Stimulated activated CD4-positive, alpha-beta T cell treated with anti-CD3 and anti-CD28 coated beads, Interleukin-4, amount 100 ng/mL, for 4 hours (primary cell): Measurements from ENCODE around the gene MTURN.

Source experiments
- DNase-seq, 2 experiments: peaks; one replicate each; pipeline ENCODE4 v3.0.0-alpha.2; 2020

Gene MTURN

DNA sequence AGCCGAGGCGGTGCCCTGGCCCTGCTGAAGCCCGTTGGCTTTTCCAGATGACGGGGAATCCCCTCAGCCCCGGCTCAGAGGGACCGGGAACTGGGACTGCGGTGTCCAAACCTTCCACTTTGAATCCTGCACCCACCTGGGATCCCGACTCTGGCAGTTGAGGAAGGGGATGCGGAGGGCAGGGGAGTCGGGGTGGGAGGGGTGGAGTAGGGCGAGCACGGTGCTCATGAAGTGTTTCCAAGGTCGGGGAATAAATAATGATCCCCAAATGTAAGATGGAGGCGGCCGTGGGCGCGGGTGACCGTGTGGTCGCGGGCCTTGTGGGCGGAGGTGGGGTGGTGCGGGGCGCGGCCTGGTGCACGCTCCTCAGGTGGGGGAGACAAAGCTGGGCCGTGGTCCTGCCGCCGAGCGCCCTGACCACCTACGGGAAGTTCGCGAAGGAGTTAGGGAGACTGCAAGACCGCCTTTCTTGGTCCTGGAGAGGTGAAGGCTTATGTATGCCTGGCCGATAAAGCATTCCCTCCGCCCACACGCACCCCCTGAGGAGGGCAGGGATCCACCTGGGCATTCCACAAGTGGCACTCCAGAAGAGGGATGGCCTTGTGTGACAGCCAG, 1.4 kb downstream of the MTURN start:
- DNase-seq = no peak

DNA sequence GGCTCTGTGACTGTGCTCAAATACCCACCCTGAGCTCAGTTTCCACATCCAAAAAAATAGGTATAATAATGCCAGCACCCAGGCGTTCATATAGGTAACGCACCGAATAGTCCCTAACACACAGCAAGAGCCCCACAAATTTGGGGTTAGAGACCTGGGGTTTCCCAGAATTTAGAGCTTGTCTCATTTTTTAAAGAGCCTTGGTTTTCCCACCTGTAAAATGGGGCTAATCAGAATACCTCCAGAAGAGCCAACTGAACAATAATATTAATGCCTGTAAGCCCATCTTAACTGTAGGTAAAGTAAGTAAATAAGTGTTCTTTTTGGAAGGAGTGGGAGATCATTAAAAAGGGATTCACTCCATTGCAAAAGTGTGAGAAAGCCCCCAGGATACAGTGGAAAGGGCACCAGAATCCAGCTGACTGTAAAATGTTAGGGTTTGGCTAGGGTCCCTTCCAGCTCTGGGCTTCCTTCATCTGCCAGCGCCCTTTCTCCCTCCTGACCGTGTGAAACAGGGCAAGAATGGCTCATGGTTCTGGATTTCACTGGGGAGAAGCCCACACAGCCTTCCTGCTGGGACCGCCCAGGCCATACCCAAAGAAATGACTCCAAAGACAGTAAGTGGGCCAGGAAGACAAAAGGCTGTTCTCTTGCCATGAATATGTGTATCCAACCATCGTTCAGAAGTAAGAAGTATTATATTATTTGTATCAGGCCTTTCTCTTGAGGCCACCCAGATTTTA, 2.1 kb downstream of the MTURN start:
- no peak for DNase-seq

DNA sequence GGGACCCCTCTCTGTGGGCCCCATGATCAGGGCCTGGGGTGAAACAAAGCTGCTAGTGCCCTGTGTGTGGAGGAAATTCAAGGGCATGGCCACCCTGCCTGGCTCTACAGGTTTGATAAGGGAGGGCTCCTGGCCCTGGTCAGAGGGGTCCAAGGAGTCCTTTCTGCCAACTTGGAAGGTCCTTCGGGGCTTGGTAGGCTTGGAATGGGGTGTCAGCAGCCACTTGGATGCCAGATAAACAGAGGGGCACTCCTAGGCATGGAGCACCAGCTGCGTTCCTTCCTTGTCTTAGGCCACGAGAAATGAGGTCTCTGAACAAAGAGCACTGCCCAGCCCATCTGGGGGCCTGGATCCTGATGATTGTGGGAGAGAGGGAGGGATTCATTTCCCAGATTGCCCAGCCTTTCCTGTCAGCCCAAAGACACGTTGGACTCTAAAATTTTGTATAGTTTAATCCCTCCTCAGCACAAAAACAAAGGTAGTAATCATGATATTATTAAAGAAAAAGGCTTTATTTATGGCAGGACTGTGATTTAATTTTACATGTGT, 5.1 kb downstream of the MTURN start:
- no peak for DNase-seq

GRCh38 chr7:30140456-30140855, 5.7 kb downstream of the MTURN start:
- no peak for DNase-seq

DNA sequence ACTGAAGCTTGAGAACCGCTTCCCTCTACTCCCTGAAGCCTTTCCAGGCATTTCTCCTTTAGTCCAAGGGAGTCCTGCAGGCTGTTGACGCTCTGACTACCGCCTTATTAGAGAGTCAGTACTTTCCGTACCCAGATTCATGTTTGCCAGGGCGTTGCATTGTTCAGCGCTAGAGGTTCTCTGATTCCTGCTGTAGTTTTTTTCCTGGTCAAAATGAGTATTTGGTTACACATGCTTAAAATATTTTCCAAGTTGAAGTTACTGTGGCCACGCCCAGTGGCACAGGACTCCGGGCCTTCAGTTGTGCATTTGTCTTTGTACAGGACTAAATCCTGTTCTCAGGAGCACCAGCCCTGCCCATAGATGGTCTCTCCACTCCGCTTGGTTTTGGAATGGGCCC, 7.9 kb downstream of the MTURN start:
- DNase-seq = no peak

GRCh38 chr7:30143748-30144251, 9.0 kb downstream of the MTURN start:
- DNase-seq = no peak

DNA sequence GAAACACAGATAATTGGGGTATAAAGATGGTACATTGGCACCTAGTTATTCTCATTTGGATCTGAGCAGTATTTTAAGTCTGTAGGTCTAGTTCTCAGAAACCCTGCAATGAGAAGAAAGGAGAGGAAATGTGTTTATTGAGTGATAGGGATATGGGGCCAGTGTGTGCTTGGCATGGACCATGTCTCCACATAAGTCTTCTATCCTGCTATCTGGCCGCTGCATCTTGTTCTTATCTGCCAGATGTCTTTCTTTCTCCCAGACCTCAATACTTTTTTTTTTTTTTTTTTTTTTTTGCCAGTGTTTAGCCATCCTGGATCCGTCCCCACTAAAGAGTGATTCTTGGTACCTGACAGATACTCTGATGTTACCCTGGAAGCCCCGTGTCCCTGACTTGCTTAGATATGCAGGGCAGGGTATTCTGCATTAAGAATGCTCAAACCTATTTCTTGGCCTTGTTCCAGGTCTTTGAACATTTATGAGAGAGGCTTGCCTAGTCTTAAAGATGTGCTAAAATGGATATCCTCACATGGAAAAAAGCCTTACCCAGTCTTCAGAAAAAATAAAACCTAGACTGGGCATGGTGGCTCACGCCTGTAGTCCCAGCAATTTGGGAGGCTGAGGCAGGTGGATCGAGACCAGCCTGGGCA, 10.0 kb downstream of the MTURN start:
- DNase-seq = no peak

GRCh38 chr7:30145426-30145970, 10.7 kb downstream of the MTURN start:
- no peak for DNase-seq

DNA sequence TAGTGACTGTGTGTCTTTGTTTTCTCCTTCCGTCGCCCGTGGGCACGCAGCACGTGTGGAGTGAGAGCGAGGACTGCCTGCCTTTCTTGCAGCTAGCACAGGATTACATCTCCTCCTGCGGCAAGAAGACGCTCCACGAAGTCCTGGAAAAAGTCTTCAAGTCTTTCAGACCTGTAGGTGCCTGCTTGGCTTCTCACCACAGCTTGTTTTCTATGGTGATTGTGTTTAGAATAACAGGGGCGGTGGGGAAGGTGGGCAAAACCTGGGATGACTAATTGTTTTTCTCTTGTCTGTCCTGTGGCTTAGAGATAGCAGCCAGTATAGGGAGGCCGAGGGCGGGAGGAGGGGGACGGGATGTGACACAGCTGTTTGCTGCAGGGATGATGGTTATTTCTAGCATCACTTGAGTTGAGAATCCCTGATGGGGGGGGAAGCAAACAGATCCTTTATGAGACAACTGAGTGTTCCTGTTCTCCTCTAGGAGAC, 11.4 kb downstream of the MTURN start:
- DNase-seq = no peak

GRCh38 chr7:30147223-30147622, 12.4 kb downstream of the MTURN start:
- DNase-seq = no peak

GRCh38 chr7:30147785-30148184, 13.0 kb downstream of the MTURN start:
- DNase-seq = no peak

- no peak for DNase-seq
These were observed 13.6 kb downstream of the MTURN start for GRCh38 chr7:30148426-30148825.

GRCh38 chr7:30148951-30149459, 14.2 kb downstream of the MTURN start:
- DNase-seq = peak in 1 of 2 experiments; percentile 14

DNA sequence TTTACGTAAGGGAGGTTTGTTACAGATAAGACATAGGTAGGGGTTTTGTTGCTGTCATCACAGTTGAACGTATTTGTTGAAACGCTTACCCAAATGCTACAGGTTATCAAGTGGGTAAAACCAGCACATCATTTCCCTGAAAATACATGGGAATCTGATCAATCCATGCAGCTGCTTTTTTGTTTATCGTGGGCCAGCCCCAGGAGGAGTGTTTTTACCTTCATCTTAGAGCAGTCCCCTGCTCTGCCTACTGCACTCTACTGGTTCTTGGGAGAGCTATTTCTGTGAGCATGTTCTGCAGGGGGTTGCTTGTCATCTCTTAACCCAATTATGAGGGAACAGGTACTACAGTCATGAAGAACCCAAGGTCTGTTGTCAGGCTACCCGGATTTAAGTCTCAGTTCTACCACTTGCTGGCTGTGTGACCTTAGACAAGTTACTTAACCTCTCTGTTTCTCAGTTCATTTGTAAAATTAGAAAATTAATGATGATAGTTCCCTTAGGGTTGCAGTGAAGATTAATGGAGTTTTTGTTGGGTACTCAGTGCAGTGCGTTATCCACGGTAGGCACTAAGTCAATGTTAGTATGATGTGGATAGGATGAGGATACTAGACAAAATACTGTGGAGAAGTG, 15.0 kb downstream of the MTURN start:
- no peak for DNase-seq

DNA sequence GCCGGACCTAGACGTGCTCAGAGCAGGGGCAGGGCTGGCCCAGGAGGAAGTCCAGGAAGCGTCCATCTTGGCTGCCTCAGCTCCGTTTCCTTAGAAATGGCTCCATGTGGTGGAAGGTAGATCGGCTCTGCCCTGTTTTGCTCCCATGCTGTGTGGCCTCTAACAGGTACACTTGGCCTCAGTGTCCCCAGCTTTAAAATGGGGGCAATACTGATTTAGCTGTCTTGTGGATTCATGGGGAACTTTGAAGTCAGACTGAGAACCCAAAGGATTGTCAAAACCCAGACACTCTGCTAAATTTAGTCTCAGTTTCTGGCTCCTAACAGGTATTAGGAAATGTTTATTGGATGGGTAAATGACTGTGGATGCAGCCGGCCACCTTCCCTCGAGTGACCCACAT, 15.9 kb downstream of the MTURN start:
- DNase-seq = no peak

GRCh38 chr7:30154111-30154587, 19.4 kb downstream of the MTURN start:
- no peak for DNase-seq

GRCh38 chr7:30155481-30155880, 20.7 kb downstream of the MTURN start:
- DNase-seq = no peak

DNA sequence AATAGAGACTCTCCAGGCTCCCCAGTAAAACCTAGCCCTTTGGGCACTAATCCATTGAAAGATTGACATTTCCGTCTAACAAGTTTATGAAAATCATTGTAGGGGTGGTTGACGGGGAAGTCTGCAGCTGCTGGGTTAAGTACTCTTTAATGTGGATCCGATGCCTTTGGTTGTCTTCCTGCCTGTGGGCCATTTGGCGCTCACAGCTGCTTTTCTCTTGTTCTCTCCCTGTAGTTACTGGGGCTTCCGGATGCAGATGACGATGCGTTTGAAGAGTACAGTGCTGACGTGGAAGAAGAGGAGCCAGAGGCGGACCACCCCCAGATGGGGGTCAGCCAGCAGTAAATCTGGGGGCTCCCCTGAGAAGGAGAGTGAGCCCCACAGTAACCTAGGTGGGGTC, 22.4 kb downstream of the MTURN start:
- no peak for DNase-seq

- no peak for DNase-seq
These were observed 24.4 kb downstream of the MTURN start for GRCh38 chr7:30159163-30159562.

DNA sequence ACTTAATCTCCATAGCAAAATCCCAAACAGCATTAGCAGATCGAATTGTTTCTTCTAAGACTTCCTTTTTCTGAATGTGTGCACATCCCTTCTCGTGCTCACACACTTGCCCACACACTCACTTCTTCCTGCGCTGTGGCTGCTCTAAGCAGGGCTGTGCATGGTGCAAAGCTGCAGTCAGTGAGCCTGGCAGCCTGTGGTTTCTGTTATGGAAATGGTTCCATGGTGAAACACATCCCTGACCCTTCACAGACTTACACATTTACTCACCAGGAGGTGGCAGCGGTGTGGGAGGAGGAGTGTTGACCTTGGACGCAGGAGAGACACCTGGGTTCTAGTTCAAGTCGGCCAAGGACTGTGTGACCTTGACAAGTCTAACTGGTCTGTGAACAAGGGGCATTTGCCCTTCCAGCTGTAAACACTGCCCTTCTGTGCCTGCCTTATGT, 24.9 kb downstream of the MTURN start:
- DNase-seq = no peak

DNA sequence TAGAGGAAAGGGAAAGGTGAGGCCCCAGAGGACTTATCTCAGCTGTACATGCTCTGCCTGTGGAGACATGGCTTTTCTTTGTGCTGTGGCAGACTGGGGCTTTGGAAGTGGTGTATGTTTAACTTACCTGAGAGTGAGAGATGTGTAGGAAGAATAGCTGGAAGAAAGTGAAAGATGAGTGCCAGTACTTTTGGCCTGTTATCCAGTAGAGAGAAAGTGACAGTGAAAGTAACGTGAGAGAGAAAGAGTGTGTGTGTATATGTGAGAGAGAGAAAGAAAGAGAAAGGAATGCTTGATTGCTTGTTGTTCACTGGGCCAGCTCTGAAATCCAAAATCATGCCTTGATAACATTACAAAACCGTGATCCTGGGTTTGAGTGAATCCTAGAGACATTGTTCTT, 25.5 kb downstream of the MTURN start:
- DNase-seq = no peak

GRCh38 chr7:30162133-30162532, 27.3 kb downstream of the MTURN start:
- DNase-seq = no peak
